Measurements from ENCODE around the gene UBE2Z. TPM values are rescaled to one million over a fixed set of nuclear protein-coding genes. Genes with fewer than 3 reads are reported as not detected.
"Not testable (repeated sequence)": the region's sequence is repeated elsewhere in the genome, so short reads cannot be mapped to it uniquely, and the experiment has no call there.

Gene UBE2Z
- total and polyA plus RNA-seq, 9 of the 15 experiments (the other 6 are each of a cell fraction or from before 2014, with no cell fraction given): 11.8 to 89.0 (median 38.2) TPM

DNA sequence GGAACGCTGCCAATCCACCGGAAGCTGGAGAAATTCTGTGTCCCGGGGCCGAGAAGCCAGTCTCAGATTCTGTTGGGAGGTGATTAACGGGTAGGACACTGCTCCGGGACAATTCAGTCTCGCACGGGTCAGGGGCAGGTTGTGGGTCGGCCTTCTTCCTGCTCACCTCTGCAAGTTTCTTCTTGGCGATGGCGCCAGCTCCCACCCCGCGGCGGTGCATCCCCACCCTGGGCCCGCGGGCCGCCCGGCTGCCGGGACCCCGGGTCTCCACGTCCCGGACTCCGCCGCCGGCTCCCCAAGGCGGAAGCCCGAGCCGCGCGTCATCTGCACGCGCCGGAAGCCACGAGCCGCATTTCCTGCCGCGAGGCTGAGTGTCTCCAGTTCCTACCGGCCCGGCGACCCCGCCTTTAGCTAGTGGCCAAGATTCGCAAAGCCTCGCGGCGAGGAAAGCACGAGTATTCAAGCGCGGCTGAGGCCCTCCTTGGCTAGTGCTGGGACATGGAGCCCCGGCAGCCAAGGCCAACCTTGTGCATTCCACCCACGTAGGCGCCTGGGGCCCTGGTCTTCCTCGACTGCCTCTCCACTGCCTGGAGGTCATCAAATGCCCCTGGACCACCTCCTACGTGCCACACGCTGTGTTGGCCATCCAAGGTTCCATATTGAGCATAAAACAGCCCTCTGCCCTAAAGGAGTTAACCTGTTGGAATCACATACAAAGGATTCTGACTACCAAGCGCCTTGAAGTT is 36.5 kb downstream of the UBE2Z start, which contains the start of gene SNF8 (continued):
- peak; percentile 88; the same call in 1 of the 2 replicates for TF ChIP-seq EHMT2 (IDR thresholded peaks at IDR 0.05)

DNA sequence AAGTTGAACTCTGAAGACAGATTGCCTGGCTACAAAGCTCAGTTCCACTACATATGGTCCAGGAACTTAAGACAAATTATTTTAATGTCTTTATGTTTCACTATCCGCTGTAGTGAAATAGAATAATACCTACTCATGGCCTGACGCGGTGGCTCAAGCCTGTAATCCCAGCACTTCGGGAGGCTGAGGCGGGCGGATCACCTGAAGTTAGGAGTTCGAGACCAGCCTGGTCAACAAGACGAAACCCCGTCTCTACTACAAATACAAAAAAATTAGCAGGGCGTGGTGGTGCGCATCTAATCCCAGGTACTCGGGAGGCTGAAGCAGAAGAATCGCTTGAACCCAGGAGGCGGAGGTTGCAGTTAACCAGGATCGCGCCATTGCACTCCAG is 37.0 kb downstream of the UBE2Z start:
- Histone ChIP-seq H3K4me2 (ENCODE audit: insufficient read depth, low read length) (peak overlapping the region; percentile 93), H3K4me1 (replicated peaks in 1 of 2; ENCODE audit: control insufficient read depth in 2 of 2, insufficient read depth in 2 of 2, low read length in 2 of 2) (peaks cover 11 to 17% of the 10 kb centered on the region in 2 experiments; a peak in 4 of 5 replicates), H2AFZ (ENCODE audit: low read depth, low read length) (peak overlapping the region; percentile 94), H3K4me3 (peak overlapping the region; percentile 81), H3K27ac (ENCODE audit: extremely low read depth, low read depth, low read length) (peak overlapping the region; percentile 97), H3K36me3 (ENCODE audit: control insufficient read depth, insufficient read depth, low read length) (peaks cover 22% of the 10 kb centered on the region), H3K79me2 (ENCODE audit: control insufficient read depth, insufficient read depth, low read length) (peaks cover 32% of the 10 kb centered on the region), H3K9ac (ENCODE audit: insufficient read depth in 1 of 2, low read depth in 2 of 2, low read length in 2 of 2) (peak overlapping the region; percentile 89 to 97)
- CTCF ChIA-PET (ENCODE audit: low intra/inter-chr PET ratio); H3K9me1 ChIP-seq (ENCODE audit: control insufficient read depth, insufficient read depth, low read length); intact Hi-C loops (cut with micrococcal nuclease); ATAC-seq; in situ Hi-C loops (cut with MboI); H4K20me1 ChIP-seq (replicated peaks; ENCODE audit: control insufficient read depth, insufficient read depth, low read length); H3K9me3 ChIP-seq (replicated peaks; ENCODE audit: control insufficient read depth, insufficient read depth, low read depth, low read length); H3K27me3 ChIP-seq (ENCODE audit: control insufficient read depth in 2 of 2, insufficient read depth in 2 of 2, low read length in 2 of 2); DNase-seq (ENCODE audit: extremely low read depth in 1 of 4, low spot score in 3 of 4): not testable (repeated sequence)
- FAIRE-seq: peak; percentile 48
- BruUV-seq (replicated peaks): TSS peak; percentile 98
- WGBS (ENCODE audit: insufficient coverage, low coverage, missing lambda C conversion rate): 90% methylated on average over 12 of the region's 16 CpGs
- POLR2A ChIA-PET: interaction anchor here (0.6 to 2.0 kb wide), 16 partner anchors 9 to 269 kb away, joined by 3 to 9 read pairs (median 4); partner anchors contain the start of gene ATP5MC1
- 0 out of 2 replicates have a peak, but pooled peaks have one; percentile 22 for TF ChIP-seq FOSL1 (tag; conservative IDR thresholded peaks at IDR 0.05)
- TF ChIP-seq, protein P1, sequence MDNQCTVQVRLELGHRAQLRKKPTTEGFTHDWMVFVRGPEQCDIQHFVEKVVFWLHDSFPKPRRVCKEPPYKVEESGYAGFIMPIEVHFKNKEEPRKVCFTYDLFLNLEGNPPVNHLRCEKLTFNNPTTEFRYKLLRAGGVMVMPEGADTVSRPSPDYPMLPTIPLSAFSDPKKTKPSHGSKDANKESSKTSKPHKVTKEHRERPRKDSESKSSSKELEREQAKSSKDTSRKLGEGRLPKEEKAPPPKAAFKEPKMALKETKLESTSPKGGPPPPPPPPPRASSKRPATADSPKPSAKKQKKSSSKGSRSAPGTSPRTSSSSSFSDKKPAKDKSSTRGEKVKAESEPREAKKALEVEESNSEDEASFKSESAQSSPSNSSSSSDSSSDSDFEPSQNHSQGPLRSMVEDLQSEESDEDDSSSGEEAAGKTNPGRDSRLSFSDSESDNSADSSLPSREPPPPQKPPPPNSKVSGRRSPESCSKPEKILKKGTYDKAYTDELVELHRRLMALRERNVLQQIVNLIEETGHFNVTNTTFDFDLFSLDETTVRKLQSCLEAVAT (IDR thresholded peaks at IDR 0.05): peak in 1 of 2 experiments; percentile 74; a peak in 1 of 4 replicates
